ENCODE results near the gene HCN2. TPM values are rescaled to one million over a fixed set of nuclear protein-coding genes. Genes with fewer than 3 reads are reported as not detected.

The HCN2 gene
- total and polyA plus RNA-seq, 3 donors from 2014 or later, result 5.5 to 12.4 (median 6.6) TPM

DNA sequence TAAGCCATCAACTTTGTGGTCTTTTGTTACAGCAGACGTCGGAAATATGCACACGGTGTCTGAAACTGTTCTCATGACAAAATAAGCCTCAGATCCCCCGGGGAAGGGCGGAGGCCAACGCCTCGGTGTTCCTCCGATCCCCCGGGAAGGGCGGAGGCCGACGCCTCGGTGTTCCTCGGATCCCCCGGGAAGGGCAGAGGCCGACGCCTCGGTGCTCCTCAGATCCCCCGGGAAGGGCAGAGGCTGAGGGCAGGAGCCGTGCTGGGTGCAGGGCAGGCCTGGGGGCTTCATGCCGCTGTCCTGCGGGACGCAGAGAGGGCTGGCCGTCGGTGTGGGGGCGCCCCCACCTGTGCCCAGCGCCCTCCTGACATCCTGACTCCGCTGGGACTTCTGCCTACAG is 54.7 kb downstream of the HCN2 start:
- Histone ChIP-seq H3K4me1 (peaks cover 9% of the 10 kb centered on the region), H3K36me3 (ENCODE audit: low read depth, missing control alignments) (no peaks in the 10 kb centered on the region), H3K27me3 (no peaks in the 10 kb centered on the region), H3K4me3 (no peak overlapping the region), H3K27ac (no peak overlapping the region), H3K9me3 (no peaks in the 10 kb centered on the region)
- TF ChIP-seq POLR2A (IDR thresholded peaks at IDR 0.05), result no peak
- TF ChIP-seq, protein P1, sequence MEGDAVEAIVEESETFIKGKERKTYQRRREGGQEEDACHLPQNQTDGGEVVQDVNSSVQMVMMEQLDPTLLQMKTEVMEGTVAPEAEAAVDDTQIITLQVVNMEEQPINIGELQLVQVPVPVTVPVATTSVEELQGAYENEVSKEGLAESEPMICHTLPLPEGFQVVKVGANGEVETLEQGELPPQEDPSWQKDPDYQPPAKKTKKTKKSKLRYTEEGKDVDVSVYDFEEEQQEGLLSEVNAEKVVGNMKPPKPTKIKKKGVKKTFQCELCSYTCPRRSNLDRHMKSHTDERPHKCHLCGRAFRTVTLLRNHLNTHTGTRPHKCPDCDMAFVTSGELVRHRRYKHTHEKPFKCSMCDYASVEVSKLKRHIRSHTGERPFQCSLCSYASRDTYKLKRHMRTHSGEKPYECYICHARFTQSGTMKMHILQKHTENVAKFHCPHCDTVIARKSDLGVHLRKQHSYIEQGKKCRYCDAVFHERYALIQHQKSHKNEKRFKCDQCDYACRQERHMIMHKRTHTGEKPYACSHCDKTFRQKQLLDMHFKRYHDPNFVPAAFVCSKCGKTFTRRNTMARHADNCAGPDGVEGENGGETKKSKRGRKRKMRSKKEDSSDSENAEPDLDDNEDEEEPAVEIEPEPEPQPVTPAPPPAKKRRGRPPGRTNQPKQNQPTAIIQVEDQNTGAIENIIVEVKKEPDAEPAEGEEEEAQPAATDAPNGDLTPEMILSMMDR (IDR thresholded peaks at IDR 0.05), result no peak
- no peak for DNase-seq
- intact Hi-C loops (cut with DNase I; ENCODE audit: low total_unique reads), result no loop called here
- 81% methylated on average over 22 to 28 of the region's 28 CpGs for whole genome bisulfite sequencing, 2 donors

DNA sequence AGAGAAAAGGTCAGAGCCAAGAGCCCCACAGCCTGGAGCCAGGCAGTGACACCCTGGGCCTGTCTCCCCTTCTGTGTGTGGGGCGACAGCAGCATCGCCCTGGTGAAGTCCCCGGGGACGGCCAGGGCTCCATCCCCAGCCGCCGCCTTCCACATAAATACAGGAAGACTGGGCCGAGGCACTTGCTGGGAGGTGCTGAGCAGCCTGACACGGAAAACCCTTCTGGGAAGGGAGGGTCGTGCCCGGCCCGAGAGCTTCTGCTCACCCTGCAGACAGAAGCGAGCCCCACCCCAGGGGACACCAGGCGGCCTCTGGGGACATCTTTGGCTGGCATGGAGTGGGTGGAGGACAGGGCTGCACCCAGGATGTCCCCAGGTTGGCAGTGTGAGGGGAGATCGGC is 55.1 kb downstream of the HCN2 start:
- H3K4me3 ChIP-seq, result no peak overlapping the region
- H3K4me1 ChIP-seq, result peaks cover 9% of the 10 kb centered on the region
- no peak overlapping the region for H3K27ac ChIP-seq
- DNase-seq, result no peak
- no peak for TF ChIP-seq POLR2A (IDR thresholded peaks at IDR 0.05)
- TF ChIP-seq, protein P1 (IDR thresholded peaks at IDR 0.05), result no peak
- H3K27me3 ChIP-seq, result no peaks in the 10 kb centered on the region
- intact Hi-C loops (cut with DNase I; ENCODE audit: low total_unique reads), result no loop called here
- WGBS, 2 donors, result 84% methylated on average over 14 of the region's 14 CpGs; no CpG with 5 or more reads in 1 of the 2 donors
- H3K9me3 ChIP-seq, result no peaks in the 10 kb centered on the region
- no peaks in the 10 kb centered on the region for H3K36me3 ChIP-seq (ENCODE audit: low read depth, missing control alignments)

DNA sequence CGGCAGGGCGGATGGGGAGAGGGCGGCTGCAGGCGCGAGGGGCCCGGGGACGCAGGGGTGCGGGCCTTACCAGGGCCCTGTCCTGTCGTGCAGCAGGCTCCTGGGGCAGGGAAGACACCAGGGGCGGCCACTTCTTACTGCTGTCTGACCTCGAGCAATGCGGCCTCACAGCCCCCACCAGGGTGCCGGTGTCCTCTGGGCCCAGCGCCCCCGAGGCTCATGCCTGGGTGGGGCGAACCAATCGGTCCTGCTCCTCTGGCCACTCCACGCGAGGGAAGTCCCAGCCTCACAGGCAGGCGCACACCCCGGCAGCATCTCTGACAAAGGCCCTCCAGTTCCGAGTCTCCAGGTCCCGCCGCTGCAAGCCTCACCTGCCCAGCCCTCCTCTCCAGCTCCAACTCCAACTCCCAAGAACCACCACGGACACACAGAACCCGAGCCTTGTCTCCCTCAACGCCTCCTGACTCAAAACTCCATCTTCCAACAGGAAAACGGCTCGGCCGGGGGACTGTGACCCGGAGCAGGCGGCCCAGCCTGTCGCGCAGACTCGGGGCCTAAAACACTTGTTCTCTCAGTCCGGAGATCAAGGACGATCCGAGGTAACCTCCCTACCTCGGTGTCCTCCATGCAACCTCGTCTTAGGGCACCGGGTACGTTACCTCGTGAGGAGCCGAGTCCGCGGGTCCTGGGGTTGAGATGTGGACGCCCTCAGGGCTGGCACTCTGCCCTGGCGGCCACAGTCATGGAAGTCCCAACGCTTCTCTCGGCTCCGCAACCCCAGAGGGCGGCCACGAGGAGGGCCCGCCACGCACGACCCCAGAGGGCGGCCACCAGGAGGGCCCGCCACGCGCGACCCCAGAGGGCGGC is 56.5 kb downstream of the HCN2 start:
- intact Hi-C loops (cut with DNase I; ENCODE audit: low total_unique reads), result no loop called here
- TF ChIP-seq, protein P1 (IDR thresholded peaks at IDR 0.05), result no peak
- no peak for TF ChIP-seq POLR2A (IDR thresholded peaks at IDR 0.05)
- peaks cover 6% of the 10 kb centered on the region for H3K4me1 ChIP-seq
- WGBS, 2 donors, result 92 to 94% methylated on average over 26 to 62 of the region's 62 CpGs
- no peaks in the 10 kb centered on the region for H3K27me3 ChIP-seq
- no peak overlapping the region for H3K4me3 ChIP-seq
- no peak for DNase-seq
- no peak overlapping the region for H3K27ac ChIP-seq
- H3K36me3 ChIP-seq (ENCODE audit: low read depth, missing control alignments), result no peaks in the 10 kb centered on the region
- no peaks in the 10 kb centered on the region for H3K9me3 ChIP-seq

DNA sequence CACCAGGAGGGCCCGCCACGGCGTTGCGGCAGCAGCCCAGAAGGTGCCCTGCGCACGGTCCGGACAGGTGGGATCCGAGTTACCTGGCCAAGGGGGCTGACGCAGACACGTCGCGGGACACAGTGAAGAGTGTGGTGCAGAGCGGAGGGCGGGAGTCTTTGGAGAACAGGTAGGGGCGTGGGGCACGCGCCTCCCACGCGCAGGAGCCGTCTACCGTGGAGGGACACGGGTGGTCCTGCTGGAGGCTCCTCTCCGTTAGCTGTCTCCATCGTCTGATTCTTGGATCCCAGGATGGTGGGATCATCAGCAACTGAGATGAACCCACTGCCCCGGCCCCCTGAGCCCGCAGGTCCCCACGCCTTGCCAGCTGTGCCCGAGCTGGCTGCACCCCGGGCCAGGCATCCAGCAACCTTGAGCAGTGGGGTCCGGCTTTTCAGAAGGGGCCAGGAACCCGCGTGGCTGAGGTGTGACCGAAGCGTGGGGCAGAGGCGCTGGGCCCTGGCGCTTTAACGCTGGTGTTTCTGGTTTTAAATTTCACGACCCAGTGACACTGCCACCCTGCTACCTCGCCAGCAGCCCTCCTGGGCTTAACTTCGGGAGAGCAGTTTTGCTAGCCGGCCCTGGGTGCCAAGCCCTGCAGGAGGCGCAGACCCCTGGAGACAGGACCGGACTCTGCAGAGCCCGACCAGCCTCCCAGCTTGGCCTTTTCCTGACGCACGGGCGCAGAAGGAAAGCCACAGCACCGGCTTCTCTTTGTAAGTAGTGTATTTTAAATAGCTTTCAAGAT is 57.3 kb downstream of the HCN2 start:
- H3K4me3 ChIP-seq, result no peak overlapping the region
- 91 to 93% methylated on average over 30 to 48 of the region's 48 CpGs for WGBS, 2 donors
- TF ChIP-seq, protein P1 (IDR thresholded peaks at IDR 0.05), result no peak
- TF ChIP-seq POLR2A (IDR thresholded peaks at IDR 0.05), result no peak
- H3K27ac ChIP-seq, result no peak overlapping the region
- peaks cover 6% of the 10 kb centered on the region for H3K4me1 ChIP-seq
- no peak for DNase-seq
- intact Hi-C loops (cut with DNase I; ENCODE audit: low total_unique reads), result no loop called here
- no peaks in the 10 kb centered on the region for H3K9me3 ChIP-seq
- no peaks in the 10 kb centered on the region for H3K27me3 ChIP-seq
- no peaks in the 10 kb centered on the region for H3K36me3 ChIP-seq (ENCODE audit: low read depth, missing control alignments)
